GM18519 (cell line): ENCODE data around the gene MGRN1.

Experiments used
- ATAC-seq: cut with Tn5 transposase; IDR thresholded peaks from one replicate; pipeline ENCODE4 v1.9.1; 2021; ENCODE audit warnings: mild to moderate bottlenecking, moderate library complexity; ENCODE audit not compliant: unreplicated experiment, low FRiP score

The MGRN1 gene

GRCh38 chr16:4624015-4624826, at the start of gene MGRN1:
Gene MGRN1 (plus strand): TSS chr16:4624826. CDS start chr16:4624961, 135 bp downstream.
- ATAC-seq = peak; percentile 55

DNA sequence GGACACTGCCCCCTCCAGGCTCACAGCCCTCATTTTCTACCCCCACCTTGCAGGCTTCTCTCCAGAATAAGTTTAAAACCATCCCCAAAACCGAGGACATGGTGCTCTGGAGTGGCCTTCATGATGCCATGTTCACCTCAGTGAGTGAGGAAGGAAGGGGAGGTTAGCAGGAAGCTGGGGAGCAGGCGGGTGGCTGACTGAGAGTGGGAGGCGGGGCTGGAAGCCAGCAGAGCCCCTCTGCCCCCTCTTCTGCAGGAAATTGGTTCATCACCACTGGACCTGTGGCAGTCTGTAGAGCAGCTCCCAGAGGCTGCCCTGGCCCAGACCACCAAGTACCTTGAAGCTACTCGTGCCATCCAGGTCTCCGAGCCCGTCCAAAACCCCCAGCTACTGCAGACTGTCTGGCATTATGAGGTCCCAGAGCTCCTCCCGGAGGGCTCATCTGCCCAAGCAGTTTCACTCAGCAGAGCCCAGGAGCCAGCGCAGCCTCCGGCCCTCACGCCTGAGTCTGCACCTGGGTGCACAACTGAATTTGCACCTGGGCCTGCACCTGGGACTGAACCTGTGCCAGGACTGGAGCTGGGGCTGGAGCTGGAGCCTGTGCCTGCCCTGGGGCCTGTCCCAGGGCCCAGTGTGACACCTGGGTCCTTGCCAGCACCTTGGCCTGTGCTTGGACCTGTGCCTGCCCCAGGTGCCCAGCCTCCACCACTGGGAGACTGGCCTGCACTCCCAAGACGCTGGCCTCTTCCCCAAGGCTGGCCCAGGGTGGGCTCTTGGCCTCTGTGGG, 49.5 kb upstream of the MGRN1 start:
- no peak for ATAC-seq

GRCh38 chr16:4576008-4576407, 48.6 kb upstream of the MGRN1 start:
- ATAC-seq = no peak

DNA sequence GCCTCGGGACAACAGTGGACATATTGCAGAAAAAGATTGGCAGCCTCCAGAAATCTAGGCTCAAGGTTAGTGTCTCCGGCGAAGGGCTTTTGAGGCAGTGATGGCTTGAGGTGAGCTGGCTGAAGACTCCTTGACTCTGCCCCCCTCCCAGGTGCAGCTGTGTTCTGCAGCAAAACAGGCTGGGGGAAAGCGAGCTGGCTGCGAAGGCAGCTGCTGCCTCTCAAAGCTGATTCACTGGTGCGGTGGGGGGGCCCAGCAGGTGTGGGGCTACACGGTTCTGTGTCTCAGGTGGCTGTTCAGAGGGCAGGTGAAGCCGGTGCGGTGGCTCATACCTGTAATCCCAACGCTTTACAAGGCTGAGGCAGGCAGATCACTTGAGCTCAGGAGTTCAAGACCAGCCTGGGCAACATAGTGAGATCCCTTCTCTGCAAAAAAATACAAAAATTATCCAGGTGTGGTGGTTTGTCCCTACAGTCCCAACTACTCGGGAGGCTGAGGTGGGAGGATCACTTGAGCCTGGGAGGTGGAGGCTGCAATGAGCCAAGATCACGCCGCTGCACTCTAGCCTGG, 45.6 kb upstream of the MGRN1 start:
- no peak for ATAC-seq

DNA sequence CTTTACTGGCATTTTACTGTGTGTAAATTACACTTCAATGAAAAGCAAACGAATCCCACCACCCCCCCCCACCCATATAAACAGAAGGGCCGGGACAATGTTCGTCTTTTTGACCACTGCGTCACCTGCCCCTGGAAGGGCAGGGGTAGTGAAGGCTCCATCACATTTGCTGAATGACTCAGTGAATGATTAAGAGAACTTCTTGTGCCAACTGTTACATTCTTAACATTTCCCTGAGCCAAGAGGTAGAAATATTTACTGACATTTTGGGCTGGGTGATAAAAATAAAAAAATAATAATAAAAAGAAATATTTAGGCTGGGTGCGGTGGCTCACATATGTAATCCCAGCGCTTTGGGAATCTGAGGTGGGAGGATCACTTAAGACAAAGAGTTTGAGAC, 44.4 kb upstream of the MGRN1 start:
- ATAC-seq = no peak

- ATAC-seq = no peak
Observed at GRCh38 chr16:4583906-4584305, 40.7 kb upstream of the MGRN1 start.

DNA sequence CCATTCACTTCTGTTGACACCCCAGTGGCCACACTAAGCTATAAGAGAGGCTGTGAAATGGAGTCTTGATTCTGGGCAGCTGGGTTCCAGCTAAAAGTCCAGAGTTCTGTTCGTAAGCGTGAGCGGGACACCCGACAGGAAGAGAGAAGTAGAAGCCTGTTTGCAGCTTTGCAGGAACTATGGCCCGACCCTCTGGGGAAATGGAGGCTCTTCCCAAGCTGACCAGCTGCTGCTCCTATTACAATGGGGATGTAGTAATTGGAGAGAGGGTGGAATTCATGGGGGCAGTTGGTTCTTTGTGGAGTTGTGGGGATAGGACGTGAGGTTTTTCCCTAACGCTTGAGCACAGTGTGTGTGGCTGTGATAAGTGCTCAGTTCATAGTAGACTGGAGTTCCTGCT, 38.3 kb upstream of the MGRN1 start:
- ATAC-seq = no peak

DNA sequence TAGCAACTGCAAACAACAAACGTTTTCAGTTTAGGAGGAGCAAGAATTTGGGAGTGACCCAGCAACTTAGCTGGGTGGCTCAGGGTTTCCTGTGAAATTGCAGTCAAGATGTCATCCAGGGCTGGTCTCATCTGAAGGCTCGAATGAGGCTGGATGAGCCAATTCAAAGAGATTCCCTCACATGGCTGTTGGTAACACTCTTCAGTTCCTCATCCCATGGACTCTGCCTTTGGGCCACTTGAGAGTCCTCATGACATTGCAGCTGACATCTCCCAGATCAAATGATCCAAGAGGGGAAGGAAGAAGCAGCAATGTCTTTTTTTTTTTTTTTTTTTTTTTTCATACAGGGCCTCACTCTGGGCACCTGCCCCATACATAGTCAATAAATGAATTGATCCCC, 36.2 kb upstream of the MGRN1 start:
- no peak for ATAC-seq

DNA sequence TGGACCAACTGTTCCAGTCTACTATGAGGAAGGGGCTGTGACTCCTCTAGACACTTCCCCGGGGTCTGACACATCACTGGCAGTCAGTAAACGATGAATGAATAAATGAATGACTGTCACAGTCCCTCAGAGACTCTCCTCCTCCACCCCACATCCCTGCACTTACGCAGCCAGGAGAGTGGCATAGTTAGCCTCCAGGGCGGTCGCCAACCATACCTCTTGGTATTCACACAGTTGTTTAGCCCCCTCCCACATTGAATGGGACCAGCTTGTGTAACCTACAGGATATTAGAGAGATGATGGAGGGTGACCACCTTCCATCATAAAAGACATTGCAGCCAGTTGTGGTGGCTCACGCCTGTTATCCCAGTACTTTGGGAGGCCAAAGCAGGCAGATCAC, 35.7 kb upstream of the MGRN1 start:
- no peak for ATAC-seq

DNA sequence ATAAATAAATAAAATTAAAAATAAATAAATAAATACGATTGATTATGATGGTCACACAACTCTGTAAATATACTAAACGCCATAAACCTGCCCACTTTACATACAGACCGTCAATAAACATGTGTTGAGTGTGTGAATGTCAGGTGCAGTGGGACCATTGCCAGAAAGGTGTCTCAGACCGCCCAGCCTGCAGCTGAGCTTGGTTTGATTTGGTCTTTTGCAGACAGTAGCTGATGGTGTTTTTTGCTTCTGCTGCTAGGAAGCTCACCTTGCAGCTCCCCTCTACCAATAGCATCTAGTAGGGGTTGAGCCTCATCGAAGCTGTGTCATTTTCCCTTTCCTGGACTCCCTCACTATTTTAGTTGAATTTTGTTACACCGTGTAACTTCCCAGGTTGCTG, 33.4 kb upstream of the MGRN1 start:
- no peak for ATAC-seq

GRCh38 chr16:4591706-4592470, 32.7 kb upstream of the MGRN1 start:
- ATAC-seq = no peak

- ATAC-seq = no peak
Observed at GRCh38 chr16:4593086-4593485, 31.5 kb upstream of the MGRN1 start.

GRCh38 chr16:4594433-4595410, 29.9 kb upstream of the MGRN1 start:
- no peak for ATAC-seq

- ATAC-seq = no peak
Observed at GRCh38 chr16:4597174-4597573, 27.5 kb upstream of the MGRN1 start.

DNA sequence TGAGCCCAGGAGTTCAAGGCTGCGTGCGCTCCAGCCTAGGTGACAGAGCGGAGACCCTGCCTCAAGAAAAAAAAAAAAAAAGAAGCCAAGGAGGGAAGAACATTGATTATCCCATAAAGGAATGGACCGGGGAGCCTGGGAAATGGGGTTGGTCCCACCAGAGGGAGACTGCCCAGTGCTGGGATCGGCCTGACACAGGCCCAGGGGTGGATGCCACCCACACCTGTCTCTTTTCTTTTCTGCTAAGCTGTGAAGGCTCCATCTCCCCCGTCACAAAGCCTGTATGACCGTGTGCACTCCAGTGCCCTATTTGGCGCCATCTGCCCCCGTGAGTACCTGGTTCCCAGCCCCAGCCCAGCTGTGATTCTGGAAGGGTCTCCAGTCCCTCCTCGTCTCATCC, 25.6 kb upstream of the MGRN1 start:
- no peak for ATAC-seq

DNA sequence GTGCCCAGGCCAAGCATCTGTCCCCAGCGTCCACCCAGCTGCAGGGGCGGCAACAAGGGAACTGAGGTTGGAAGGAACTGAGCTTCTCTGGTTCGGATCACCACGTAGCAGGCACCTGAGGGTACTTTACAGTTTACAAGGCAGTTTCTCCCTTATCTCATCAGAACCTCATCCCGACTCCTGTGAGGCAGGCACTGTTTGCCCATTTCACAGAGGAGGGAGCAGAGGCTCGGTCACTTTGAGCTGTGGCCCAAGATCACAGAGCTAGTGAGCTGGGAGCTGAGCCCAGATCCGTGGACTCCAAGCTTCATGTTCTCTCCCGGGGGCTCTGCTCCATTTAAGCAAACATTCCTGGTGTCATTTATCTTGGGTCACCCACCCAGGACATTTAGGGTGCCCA, 25.1 kb upstream of the MGRN1 start:
- ATAC-seq = no peak

GRCh38 chr16:4601036-4601863, 23.4 kb upstream of the MGRN1 start:
- ATAC-seq = no peak

DNA sequence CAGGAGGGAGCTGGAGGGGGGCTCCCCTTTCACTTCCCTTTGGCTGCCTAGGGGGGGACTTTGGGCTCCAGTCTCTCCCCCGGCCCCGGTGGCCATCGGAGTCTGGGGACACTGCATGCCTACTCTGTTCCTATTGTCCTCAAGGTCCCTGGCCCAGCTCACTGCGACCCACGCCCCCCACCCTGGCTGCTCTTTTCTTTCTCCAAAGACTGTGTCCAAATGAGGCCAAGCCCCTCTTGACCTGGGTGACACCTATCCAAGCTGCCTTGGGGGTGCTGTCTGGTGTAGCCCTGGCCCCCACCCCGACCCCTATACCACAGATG, 22.8 kb upstream of the MGRN1 start:
- ATAC-seq = no peak

GRCh38 chr16:4602331-4602730, 22.3 kb upstream of the MGRN1 start:
- ATAC-seq = no peak
